ENCODE measurements around the gene FXYD6.
"Not testable (repeated sequence)": the region's sequence is repeated elsewhere in the genome, so short reads cannot be mapped to it uniquely, and the experiment has no call there.

Gene FXYD6

GRCh38 chr11:117868088-117868487, 8.4 kb downstream of the FXYD6 start:
- DNase-seq = no peak

- no peak for DNase-seq
Measured at GRCh38 chr11:117866526-117866925, 9.9 kb downstream of the FXYD6 start.

- DNase-seq = not testable (repeated sequence)
Measured at GRCh38 chr11:117865546-117865945, 10.9 kb downstream of the FXYD6 start.

- DNase-seq = no peak
Measured at GRCh38 chr11:117863383-117863782, 13.1 kb downstream of the FXYD6 start.

- DNase-seq = no peak
Measured at GRCh38 chr11:117862753-117863152, 13.7 kb downstream of the FXYD6 start.

GRCh38 chr11:117862019-117862725, 14.3 kb downstream of the FXYD6 start:
- DNase-seq = no peak

GRCh38 chr11:117861151-117862018, 15.1 kb downstream of the FXYD6 start:
- no peak for DNase-seq

GRCh38 chr11:117860139-117860538, 16.3 kb downstream of the FXYD6 start:
- no peak for DNase-seq

GRCh38 chr11:117859488-117860112, 16.9 kb downstream of the FXYD6 start:
- DNase-seq = no peak

GRCh38 chr11:117859061-117859460, 17.4 kb downstream of the FXYD6 start:
- no peak for DNase-seq

- DNase-seq = no peak
Measured at GRCh38 chr11:117857734-117858414, 18.6 kb downstream of the FXYD6 start.

GRCh38 chr11:117855912-117856651, 20.4 kb downstream of the FXYD6 start:
- no peak for DNase-seq

- no peak for DNase-seq
Measured at GRCh38 chr11:117855186-117855845, 21.1 kb downstream of the FXYD6 start.

GRCh38 chr11:117852309-117852708, 24.1 kb downstream of the FXYD6 start:
- DNase-seq = no peak

- no peak for DNase-seq
Measured at GRCh38 chr11:117851852-117852251, 24.6 kb downstream of the FXYD6 start.

- peak; percentile 59 for DNase-seq
Measured at GRCh38 chr11:117851106-117851505, 25.4 kb downstream of the FXYD6 start.

- DNase-seq = no peak
Measured at GRCh38 chr11:117849781-117850414, 26.6 kb downstream of the FXYD6 start.

GRCh38 chr11:117843666-117844484, 32.6 kb downstream of the FXYD6 start:
- DNase-seq = peak; percentile 53

GRCh38 chr11:117842131-117842941, 34.1 kb downstream of the FXYD6 start:
- no peak for DNase-seq

Measured in fibroblast of skin of right biceps (primary cell).